IMR-90 (cell line): ENCODE measurements around the gene HNRNPA1L2. TPM values are rescaled to one million over a fixed set of nuclear protein-coding genes. Genes with fewer than 3 reads are reported as not detected.

Experiments
- ATAC-seq: fragments of 200-7000 bp; cut with Tn5 transposase; 2 replicates; pipeline ENCODE4 v1.9.1; 2020; ENCODE audit warnings: low read depth, mild to moderate bottlenecking, moderate library complexity
- BruUV-seq: library from RNA; stranded (reverse); fragments of 400-500 nt; replicated peaks from 2 replicates; lab custom pipeline; 2021; lab: Mats Ljungman, UMichigan
- CTCF ChIA-PET: fragments of 300-600 bp; formaldehyde crosslinking; extraction: SDS; loops from one replicate; lab custom pipeline; 2021; ENCODE audit warnings: antibody characterized with exemption; lab: Yijun Ruan, JAX
- POLR2A ChIA-PET: fragments of 300-600 bp; sonication (Branson Sonifier 250); formaldehyde crosslinking; loops from one replicate; lab custom pipeline; 2022; ENCODE audit warnings: antibody characterized with exemption; ENCODE audit not compliant: unreplicated experiment; lab: Charles Lee
- DNase-seq: peaks from one replicate; pipeline ENCODE4 v3.0.0; 2013
- H2AFZ ChIP-seq: replicated peaks from 2 replicates; pipeline ENCODE3; 2013; ENCODE audit warnings: low read length, mild to moderate bottlenecking; ENCODE audit not compliant: poor library complexity
- H2AK5ac ChIP-seq: 2 replicates; pipeline ENCODE4 v1.6.1; 2013; ENCODE audit warnings: low read depth, low read length, inconsistent platforms
- H2AK9ac ChIP-seq: replicated peaks from 2 replicates; pipeline ENCODE3; 2013; ENCODE audit warnings: mild to moderate bottlenecking, low read depth, low read length, moderate library complexity; ENCODE audit not compliant: poor library complexity
- H2BK120ac ChIP-seq: 2 replicates; pipeline ENCODE4 v1.6.1; 2013; ENCODE audit warnings: low read depth, low read length, inconsistent platforms
- H2BK15ac ChIP-seq: 3 replicates; pipeline ENCODE4 v1.6.1; 2013; ENCODE audit warnings: low read depth, low read length, inconsistent platforms
- H2BK20ac ChIP-seq: 2 replicates; pipeline ENCODE4 v1.6.1; 2013; ENCODE audit warnings: low read depth, mild to moderate bottlenecking, inconsistent platforms, low read length, moderate library complexity
- H2BK5ac ChIP-seq: 2 replicates; pipeline ENCODE4 v1.6.1; 2013; ENCODE audit warnings: mild to moderate bottlenecking, low read depth, low read length, inconsistent platforms; ENCODE audit not compliant: poor library complexity, severe bottlenecking
- H3K14ac ChIP-seq: replicated peaks from 2 replicates; pipeline ENCODE4 v1.6.1; 2013; ENCODE audit warnings: low read depth, low read length, inconsistent platforms
- H3K18ac ChIP-seq: 2 replicates; pipeline ENCODE4 v1.6.1; 2013; ENCODE audit warnings: low read depth, low read length, control low read depth
- H3K23ac ChIP-seq: 2 replicates; pipeline ENCODE4 v1.6.1; 2013; ENCODE audit warnings: low read depth, low read length, inconsistent platforms
- H3K27ac ChIP-seq: 2 replicates; pipeline ENCODE4 v1.5.1; 2013; ENCODE audit warnings: mild to moderate bottlenecking, control low read depth, low read length; ENCODE audit not compliant: insufficient read depth
- H3K27me3 ChIP-seq: 2 replicates; pipeline ENCODE4 v1.6.1; 2013; ENCODE audit warnings: low read length; ENCODE audit not compliant: control insufficient read depth, insufficient read depth
- H3K36me3 ChIP-seq: 2 replicates; pipeline ENCODE4 v1.6.1; 2013; ENCODE audit warnings: low read length, mixed read lengths; ENCODE audit not compliant: control insufficient read depth, insufficient read depth
- H3K4ac ChIP-seq: 2 replicates; pipeline ENCODE4 v1.6.1; 2013; ENCODE audit warnings: low read depth, low read length, inconsistent platforms
- H3K4me1 ChIP-seq: 2 replicates; pipeline ENCODE4 v1.6.1; 2013; ENCODE audit warnings: low read length, mixed read lengths; ENCODE audit not compliant: control insufficient read depth, insufficient read depth
- H3K4me2 ChIP-seq: 2 replicates; pipeline ENCODE4 v1.6.1; 2013; ENCODE audit warnings: low read depth, mild to moderate bottlenecking, control low read depth, low read length, moderate library complexity
- H3K4me3 ChIP-seq: 2 replicates; pipeline ENCODE4 v1.5.1; 2013; ENCODE audit warnings: low read depth, mild to moderate bottlenecking, control low read depth, low read length, moderate library complexity; ENCODE audit not compliant: insufficient read depth
- H3K56ac ChIP-seq: 2 replicates; pipeline ENCODE4 v1.6.1; 2013; ENCODE audit warnings: low read length, inconsistent platforms; ENCODE audit not compliant: insufficient read depth; ENCODE audit errors: extremely low read depth
- H3K79me1 ChIP-seq, 2 experiments: 2 replicates each; pipeline ENCODE4 v1.6.1; 2013; ENCODE audit warnings: low read length in 2 of 2, inconsistent platforms in 1 of 2, low read depth in 1 of 2
- H3K9ac ChIP-seq: 2 replicates; pipeline ENCODE4 v1.6.1; 2013; ENCODE audit warnings: low read depth, low read length, control low read depth
- H3K9me1 ChIP-seq: 2 replicates; pipeline ENCODE4 v1.6.1; 2013; ENCODE audit warnings: low read length, inconsistent platforms; ENCODE audit not compliant: insufficient read depth
- H3K9me3 ChIP-seq: 2 replicates; pipeline ENCODE4 v1.6.1; 2013; ENCODE audit warnings: low read length; ENCODE audit not compliant: control insufficient read depth, insufficient read depth
- H4K20me1 ChIP-seq: 2 replicates; pipeline ENCODE4 v1.6.1; 2013; ENCODE audit warnings: low read length, inconsistent platforms; ENCODE audit not compliant: insufficient read depth
- H4K5ac ChIP-seq: 2 replicates; pipeline ENCODE4 v1.6.1; 2013; ENCODE audit warnings: mild to moderate bottlenecking, low read depth, low read length, control low read depth
- H4K8ac ChIP-seq, 2 experiments: 2 replicates each; pipeline ENCODE4 v1.6.1; 2013; ENCODE audit warnings: low read depth in 2 of 2, low read length in 2 of 2, control low read depth in 1 of 2, inconsistent platforms in 1 of 2
- H4K91ac ChIP-seq: 2 replicates; pipeline ENCODE4 v1.6.1; 2013; ENCODE audit warnings: low read depth, low read length, inconsistent platforms; ENCODE audit not compliant: insufficient read depth
- BHLHE40 ChIP-seq: fragments of 150-350 bp; IDR thresholded peaks from 2 replicates; pipeline ENCODE4 v1.6.1; 2016; ENCODE audit warnings: mild to moderate bottlenecking, low read depth, low read length
- MXI1 ChIP-seq: IDR thresholded peaks from 2 replicates; pipeline ENCODE4 v1.6.1; 2012; ENCODE audit warnings: low read depth, mild to moderate bottlenecking, low read length, moderate library complexity, borderline replicate concordance
- RAD21 ChIP-seq: IDR thresholded peaks from 2 replicates; pipeline ENCODE4 v1.6.1; 2012; ENCODE audit warnings: low read length, improper control_type of control experiment
- WGBS, 2 experiments: methylation state at CpG; one replicate each; pipeline versions ENCODE4 v1.1.5 to v1.1.7; 2013; ENCODE audit warnings: missing lambda C conversion rate in 2 of 2; ENCODE audit not compliant: insufficient read length in 1 of 2; ENCODE audit errors: extremely low coverage in 2 of 2; 5-methylcytosine and 5-hydroxymethylcytosine counted together
- dilution Hi-C: fragments of 300-500 bp; cut with HindIII; formaldehyde crosslinking; loops from one replicate; pipeline ENCODE4 v1.14.3; 2018; ENCODE audit warnings: low sequenced_read_pairs; ENCODE audit not compliant: unreplicated experiment
- in situ Hi-C: fragments of 300-500 bp; cut with MboI; formaldehyde crosslinking; loops from 3 replicates; pipeline ENCODE4 v1.14.3; 2019; ENCODE audit warnings: low sequenced_read_pairs, inconsistent platforms, mixed read lengths
- intact Hi-C: fragments of 100-400 bp; cut with micrococcal nuclease; formaldehyde crosslinking; loops from 2 replicates; pipeline ENCODE4 v1.10.0; 2022
- polyA plus RNA-seq, 3 experiments: library from polyadenylated mRNA; depleted of rRNA; stranded (reverse); fragments of >200 nt; gene quantifications; 2 replicates each; pipeline ENCODE4 v1.2.3, GENCODE V29; 2012; ENCODE audit warnings: low replicate concordance in 1 of 3
- total RNA-seq: library from RNA; depleted of rRNA; stranded (reverse); fragments of >200 nt; gene quantifications from 2 replicates; pipeline ENCODE4 v1.2.3, GENCODE V29; 2012

Gene HNRNPA1L2
- total and polyA plus RNA-seq, 2 of the 4 experiments (the other 2 are of a cell fraction), result 3.4 to 9.3 TPM

DNA sequence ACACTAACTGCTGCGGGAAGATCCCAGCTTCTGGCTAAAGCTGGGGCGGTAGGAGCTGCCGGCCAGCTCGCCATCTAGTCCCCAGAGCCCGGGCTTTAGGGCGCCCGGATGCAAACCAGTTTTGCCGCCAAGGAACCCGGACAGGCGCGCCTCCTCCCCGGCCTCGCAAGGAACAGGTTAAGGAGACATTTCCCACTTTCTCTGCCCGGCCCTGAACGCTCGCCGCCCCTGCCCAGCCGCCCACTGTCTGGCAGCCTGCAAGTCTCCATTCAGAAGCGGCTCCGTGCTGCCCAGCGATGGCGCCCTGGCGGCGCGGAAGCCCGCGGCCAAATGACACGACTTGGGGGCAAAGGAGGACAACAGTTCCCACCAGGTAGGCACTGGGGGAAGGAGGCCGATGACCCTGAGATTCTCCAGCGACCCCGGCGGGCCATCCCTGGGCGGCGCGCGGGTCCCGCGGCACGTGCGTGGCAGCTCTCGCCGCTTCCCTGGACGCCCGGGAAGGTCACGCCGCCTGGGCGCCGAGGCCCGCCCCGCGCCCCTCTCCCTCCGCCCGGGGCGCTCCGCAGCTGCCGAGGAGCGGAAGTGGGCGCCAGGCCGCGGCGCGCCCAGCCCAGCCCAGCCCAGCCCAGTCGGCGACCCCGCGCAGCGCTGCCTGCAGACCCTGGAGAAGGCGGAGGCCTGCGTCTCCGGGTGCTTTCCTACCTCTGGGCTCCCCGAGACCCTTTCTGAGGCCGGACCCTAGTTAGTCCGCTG is 42.2 kb upstream of the HNRNPA1L2 start:
- Histone ChIP-seq H3K9ac (peak overlapping the region; percentile 61), H2BK20ac (peak overlapping the region; percentile 77; the same call in 1 of the 2 replicates), H2AFZ (peak overlapping the region; percentile 97), H3K4me2 (peak overlapping the region; percentile 88), H3K27ac (peak overlapping the region; percentile 82), H3K4me1 (peaks cover 6% of the 10 kb centered on the region), H3K9me3 (no peaks in the 10 kb centered on the region), H3K79me1 (no peaks in the 10 kb centered on the region; a peak in 1 of 4 replicates), H4K8ac (peak overlapping the region; percentile 62 to 94), H3K4me3 (peak overlapping the region; percentile 49), H4K5ac (peak overlapping the region; percentile 95), H2BK15ac (peak overlapping the region; percentile 71; the same call in 2 of the 3 replicates), H2BK5ac (peak overlapping the region; percentile 84), H3K56ac (peak overlapping the region; percentile 74; the same call in 1 of the 2 replicates), H3K27me3 (no peaks in the 10 kb centered on the region), H4K91ac (peak overlapping the region; percentile 78), H3K9me1 (peaks cover 13% of the 10 kb centered on the region; the same call in 1 of the 2 replicates), H3K23ac (peak overlapping the region; percentile 92), H2AK5ac (peak overlapping the region; percentile 36; the same call in 1 of the 2 replicates), H3K36me3 (no peaks in the 10 kb centered on the region), H4K20me1 (no peaks in the 10 kb centered on the region), H2AK9ac (peak overlapping the region; percentile 95), H3K14ac (peak overlapping the region; percentile 87), H3K4ac (peak overlapping the region; percentile 85), H2BK120ac (peak overlapping the region; percentile 89), H3K18ac (peak overlapping the region; percentile 80)
- in situ Hi-C loops, result loop anchor here (25.0 kb wide), 1 partner anchor 537 kb away; no protein-coding TSS in a partner anchor
- BruUV-seq, result no TSS peak
- 1% methylated on average over 48 of the region's 73 CpGs; no CpG with 5 or more reads in 1 of the 2 experiments for WGBS, 2 experiments
- ATAC-seq, result peak; percentile 78
- dilution Hi-C loops, result no loop called here
- DNase-seq, result peak; percentile 13
- ChIA-PET POLR2A (no interaction called here), CTCF (interaction anchor here (0.6 kb wide), 1 partner anchor 705 kb away, joined by 3 read pairs; no protein-coding TSS in a partner anchor)
- TF ChIP-seq RAD21 (no peak), MXI1 (0 out of 2 replicates have a peak, but pooled peaks have one; percentile 29), BHLHE40 (peak; percentile 83)
- intact Hi-C loops, result no loop called here
